NT2/D1 (cell line): ENCODE results near the gene NFIL3.

Experiments
- SUZ12 ChIP-seq: IDR thresholded peaks from 2 replicates; pipeline ENCODE4 v1.6.1; 2011; ENCODE audit not compliant: insufficient read length, insufficient read depth; ENCODE audit errors: extremely low read depth
- YY1 ChIP-seq: IDR thresholded peaks from 2 replicates; pipeline ENCODE4 v1.6.1; 2011; ENCODE audit not compliant: insufficient read length, insufficient read depth
- ZNF274 ChIP-seq: IDR thresholded peaks from 2 replicates; pipeline ENCODE4 v1.6.1; 2011; ENCODE audit warnings: mild to moderate bottlenecking, low read depth, low read length

GRCh38 chr9:91359083-91359482, 64.5 kb downstream of the NFIL3 start:
- TF ChIP-seq YY1 = no peak
- TF ChIP-seq ZNF274 = no peak
- TF ChIP-seq SUZ12 = no peak
